Osteoblast (primary cell): ENCODE results near the gene PABPN1L. TPM values are rescaled to one million over a fixed set of nuclear protein-coding genes. Genes with fewer than 3 reads are reported as not detected.

ENCODE experiments used
- DNase-seq: peaks from one replicate; pipeline ENCODE4 v3.0.0; 2011; ENCODE audit warnings: low spot score, mixed read lengths; ENCODE audit not compliant: insufficient read length; ENCODE audit errors: missing footprints
- H2AFZ ChIP-seq: 2 replicates; pipeline ENCODE4 v1.6.0; 2011; ENCODE audit warnings: mild to moderate bottlenecking, low read length
- H3K27ac ChIP-seq: 2 replicates; pipeline ENCODE4 v1.5.1; 2011; ENCODE audit warnings: mild to moderate bottlenecking, low read depth, low read length, moderate library complexity
- H3K27me3 ChIP-seq: 2 replicates; pipeline ENCODE4 v1.6.0; 2012; ENCODE audit warnings: mild to moderate bottlenecking, control low read depth, inconsistent platforms, low read length, moderate library complexity; ENCODE audit not compliant: insufficient read depth
- H3K36me3 ChIP-seq: 2 replicates; pipeline ENCODE4 v1.5.1; 2011; ENCODE audit warnings: mild to moderate bottlenecking, low read length, control low read depth, moderate library complexity; ENCODE audit not compliant: insufficient read depth
- H3K4me1 ChIP-seq: 2 replicates; pipeline ENCODE4 v1.5.1; 2011; ENCODE audit warnings: mild to moderate bottlenecking, low read length, control low read depth, moderate library complexity; ENCODE audit not compliant: insufficient read depth
- H3K4me2 ChIP-seq: 2 replicates; pipeline ENCODE4 v1.6.0; 2011; ENCODE audit warnings: mild to moderate bottlenecking, low read length; ENCODE audit not compliant: insufficient read depth
- H3K4me3 ChIP-seq: fragments of 200-600 bp; sonication (generic); 3 replicates; pipeline ENCODE4 v1.5.1; 2012; ENCODE audit warnings: mild to moderate bottlenecking, low read length, inconsistent platforms; ENCODE audit not compliant: insufficient read depth
- H3K79me2 ChIP-seq: 2 replicates; pipeline ENCODE4 v1.6.0; 2012; ENCODE audit warnings: mild to moderate bottlenecking, low read length, control low read depth, inconsistent platforms; ENCODE audit not compliant: insufficient read depth
- H3K9me3 ChIP-seq: 2 replicates; pipeline ENCODE4 v1.5.1; 2011; ENCODE audit warnings: low read depth, low read length, control low read depth
- H4K20me1 ChIP-seq: 2 replicates; pipeline ENCODE4 v1.6.0; 2012; ENCODE audit warnings: mild to moderate bottlenecking, low read length, control low read depth; ENCODE audit not compliant: insufficient read depth
- total RNA-seq: library from RNA; depleted of rRNA; stranded (reverse); fragments of >200 nt; gene quantifications from 2 replicates; pipeline ENCODE4 v1.2.3, GENCODE V29; 2012
- TF ChIP-seq, protein P1 (sequence below): IDR thresholded peaks from 2 replicates; pipeline ENCODE4 v1.5.1; 2011; ENCODE audit warnings: mild to moderate bottlenecking, low read depth, low read length, moderate library complexity; ENCODE audit errors: extremely low read depth

Gene PABPN1L
- total RNA-seq, 1 donor: not detected

GRCh38 chr16:88884569-88885271 is 18.3 kb upstream of the PABPN1L start:
- TF ChIP-seq, protein P1, sequence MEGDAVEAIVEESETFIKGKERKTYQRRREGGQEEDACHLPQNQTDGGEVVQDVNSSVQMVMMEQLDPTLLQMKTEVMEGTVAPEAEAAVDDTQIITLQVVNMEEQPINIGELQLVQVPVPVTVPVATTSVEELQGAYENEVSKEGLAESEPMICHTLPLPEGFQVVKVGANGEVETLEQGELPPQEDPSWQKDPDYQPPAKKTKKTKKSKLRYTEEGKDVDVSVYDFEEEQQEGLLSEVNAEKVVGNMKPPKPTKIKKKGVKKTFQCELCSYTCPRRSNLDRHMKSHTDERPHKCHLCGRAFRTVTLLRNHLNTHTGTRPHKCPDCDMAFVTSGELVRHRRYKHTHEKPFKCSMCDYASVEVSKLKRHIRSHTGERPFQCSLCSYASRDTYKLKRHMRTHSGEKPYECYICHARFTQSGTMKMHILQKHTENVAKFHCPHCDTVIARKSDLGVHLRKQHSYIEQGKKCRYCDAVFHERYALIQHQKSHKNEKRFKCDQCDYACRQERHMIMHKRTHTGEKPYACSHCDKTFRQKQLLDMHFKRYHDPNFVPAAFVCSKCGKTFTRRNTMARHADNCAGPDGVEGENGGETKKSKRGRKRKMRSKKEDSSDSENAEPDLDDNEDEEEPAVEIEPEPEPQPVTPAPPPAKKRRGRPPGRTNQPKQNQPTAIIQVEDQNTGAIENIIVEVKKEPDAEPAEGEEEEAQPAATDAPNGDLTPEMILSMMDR: no peak
- Histone ChIP-seq H3K4me2 (no peak overlapping the region), H3K79me2 (no peaks in the 10 kb centered on the region), H3K4me1 (no peaks in the 10 kb centered on the region), H2AFZ (no peak overlapping the region), H3K27me3 (peaks cover 13% of the 10 kb centered on the region), H4K20me1 (no peaks in the 10 kb centered on the region), H3K9me3 (no peaks in the 10 kb centered on the region), H3K4me3 (no peak overlapping the region), H3K27ac (no peak overlapping the region), H3K36me3 (no peaks in the 10 kb centered on the region)
- DNase-seq: no peak

DNA sequence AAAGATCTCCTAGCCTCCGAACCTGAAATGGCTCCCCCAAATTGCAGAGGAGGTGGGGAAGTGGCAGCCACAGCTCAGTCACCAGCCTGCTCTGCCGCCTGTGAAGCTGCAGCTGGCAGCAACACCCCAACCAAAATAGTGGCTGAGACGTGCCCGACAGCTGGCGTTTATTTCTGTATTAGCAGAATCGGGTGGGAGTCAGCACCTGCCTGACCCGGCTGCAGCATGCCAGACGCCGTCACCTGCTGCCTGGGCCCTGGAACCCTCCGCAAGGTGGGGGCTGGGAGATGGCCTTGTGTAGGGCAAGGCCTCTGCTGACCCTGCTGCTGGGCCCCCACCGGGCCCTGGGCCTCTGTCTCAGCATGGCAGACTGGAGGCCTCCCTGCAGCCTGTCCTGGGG is 17.5 kb upstream of the PABPN1L start:
- Histone ChIP-seq H2AFZ (no peak overlapping the region), H3K79me2 (no peaks in the 10 kb centered on the region), H3K4me2 (no peak overlapping the region), H4K20me1 (no peaks in the 10 kb centered on the region), H3K27ac (no peak overlapping the region), H3K4me3 (no peak overlapping the region), H3K9me3 (no peaks in the 10 kb centered on the region), H3K4me1 (no peaks in the 10 kb centered on the region), H3K36me3 (no peaks in the 10 kb centered on the region), H3K27me3 (peaks cover 13% of the 10 kb centered on the region)
- no peak for DNase-seq
- TF ChIP-seq, protein P1: no peak

DNA sequence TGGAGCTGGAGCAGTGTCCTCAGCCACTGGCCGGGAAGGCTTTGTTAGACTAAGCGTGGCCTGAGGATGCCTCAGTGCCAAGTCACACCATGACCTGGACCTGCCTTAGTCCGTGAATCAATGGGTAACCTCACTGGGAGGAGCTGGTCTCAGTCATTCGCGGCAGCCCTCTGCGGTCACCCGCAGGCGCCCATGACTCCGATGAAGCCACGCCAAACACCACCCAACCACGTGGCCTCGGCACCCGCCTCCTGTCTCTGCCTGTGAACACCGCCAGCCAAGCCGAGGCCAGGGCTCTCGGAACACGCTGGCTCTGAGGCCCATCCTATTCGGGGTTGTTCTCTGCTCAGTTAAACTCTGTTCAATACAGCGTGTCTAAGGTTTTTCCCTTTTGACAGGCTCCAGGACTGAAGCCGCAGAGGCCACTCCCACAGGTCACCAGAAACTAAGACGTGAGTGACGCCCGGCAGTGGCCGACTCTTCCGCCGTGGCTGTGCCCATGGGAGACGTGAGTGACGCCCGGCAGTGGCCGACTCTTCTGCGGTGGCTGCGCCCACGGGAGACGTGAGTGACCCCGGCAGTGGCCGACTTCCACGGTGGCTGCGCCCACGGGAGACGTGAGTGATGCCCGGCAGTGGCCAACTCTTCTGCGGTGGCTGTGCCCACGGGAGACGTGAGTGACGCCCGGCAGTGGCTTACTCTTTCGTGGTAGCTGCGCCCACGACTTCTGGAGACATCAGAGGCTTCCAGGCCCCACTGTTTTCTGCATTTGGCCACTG is 16.8 kb upstream of the PABPN1L start:
- DNase-seq: no peak
- no peaks in the 10 kb centered on the region for H3K79me2 ChIP-seq
- no peaks in the 10 kb centered on the region for H3K4me1 ChIP-seq
- no peaks in the 10 kb centered on the region for H4K20me1 ChIP-seq
- no peak overlapping the region for H3K27ac ChIP-seq
- peaks cover 13% of the 10 kb centered on the region for H3K27me3 ChIP-seq
- no peaks in the 10 kb centered on the region for H3K9me3 ChIP-seq
- TF ChIP-seq, protein P1: no peak
- no peak overlapping the region for H3K4me3 ChIP-seq
- H2AFZ ChIP-seq: no peak overlapping the region
- H3K4me2 ChIP-seq: no peak overlapping the region
- H3K36me3 ChIP-seq: no peaks in the 10 kb centered on the region

DNA sequence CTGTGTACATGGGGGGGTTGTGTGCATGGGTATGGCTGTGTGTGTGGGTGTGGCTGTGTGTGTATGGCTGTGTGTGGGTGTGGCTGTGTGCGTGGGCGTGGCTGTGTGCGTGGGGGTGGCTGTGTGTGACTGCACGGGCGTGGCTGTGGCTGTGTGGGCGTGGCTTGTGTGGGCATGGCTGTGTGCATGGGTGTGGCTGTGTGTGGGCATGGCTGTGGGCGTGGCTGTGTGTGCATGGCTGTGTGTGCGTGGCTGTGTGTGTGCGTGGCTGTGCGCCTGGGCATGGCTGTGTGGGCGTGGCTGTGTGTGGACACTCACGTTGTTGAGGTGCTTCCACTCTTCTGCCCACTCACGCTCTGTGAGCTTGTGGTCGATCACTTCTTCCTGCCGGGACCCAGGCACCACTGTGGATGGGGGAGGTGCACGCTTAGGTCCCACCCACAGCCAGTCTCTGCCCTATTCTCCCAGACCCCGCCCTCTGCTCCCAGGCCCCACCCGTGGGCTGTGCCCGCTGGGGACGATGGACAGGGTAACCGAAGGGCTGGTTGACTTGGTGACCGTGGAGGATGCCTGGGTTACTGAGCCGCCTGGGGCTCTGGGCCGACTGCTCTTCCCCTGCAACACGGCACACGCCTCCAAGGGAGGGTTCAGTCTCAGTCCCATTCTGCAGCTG is 16.0 kb upstream of the PABPN1L start:
- H3K27me3 ChIP-seq: peaks cover 13% of the 10 kb centered on the region
- no peak for DNase-seq
- no peaks in the 10 kb centered on the region for H3K36me3 ChIP-seq
- no peak overlapping the region for H3K27ac ChIP-seq
- H2AFZ ChIP-seq: no peak overlapping the region
- no peaks in the 10 kb centered on the region for H3K9me3 ChIP-seq
- TF ChIP-seq, protein P1: no peak
- H4K20me1 ChIP-seq: no peaks in the 10 kb centered on the region
- no peak overlapping the region for H3K4me3 ChIP-seq
- no peaks in the 10 kb centered on the region for H3K79me2 ChIP-seq
- H3K4me2 ChIP-seq: no peak overlapping the region
- no peaks in the 10 kb centered on the region for H3K4me1 ChIP-seq
